Measurements from ENCODE around the gene PLPP4.

GRCh38 chr10:120580918-120581895, 124.2 kb downstream of the PLPP4 start:
- no peak for TF ChIP-seq CTCF (IDR thresholded peaks at IDR 0.05; ENCODE audit: low read length)
- no peak for TF ChIP-seq EZH2 (optimal IDR thresholded peaks at IDR 0.05; ENCODE audit: low read depth, low read length)

All from MM.1S (cell line).